AG08395 (cell line): ENCODE results near the gene DEFB116.
"Not testable (repeated sequence)": the region's sequence is repeated elsewhere in the genome, so short reads cannot be mapped to it uniquely, and the experiment has no call there.

Experiments used
- DNase-seq: peaks from one replicate; pipeline ENCODE4 v3.0.0; 2012; ENCODE audit warnings: mixed read lengths, low spot score

The DEFB116 gene, protein sequence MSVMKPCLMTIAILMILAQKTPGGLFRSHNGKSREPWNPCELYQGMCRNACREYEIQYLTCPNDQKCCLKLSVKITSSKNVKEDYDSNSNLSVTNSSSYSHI

GRCh38 chr20:31308535-31309162, at the start of gene DEFB116:
TSS of gene DEFB116 (minus strand) at chr20:31308585. CDS start at chr20:31308585, 0 bp downstream.
- no peak for DNase-seq

- DNase-seq = no peak
Observed at GRCh38 chr20:31355981-31356380, 47.6 kb upstream of the DEFB116 start.

- DNase-seq = no peak
Observed at GRCh38 chr20:31341470-31341869, 33.1 kb upstream of the DEFB116 start.

DNA sequence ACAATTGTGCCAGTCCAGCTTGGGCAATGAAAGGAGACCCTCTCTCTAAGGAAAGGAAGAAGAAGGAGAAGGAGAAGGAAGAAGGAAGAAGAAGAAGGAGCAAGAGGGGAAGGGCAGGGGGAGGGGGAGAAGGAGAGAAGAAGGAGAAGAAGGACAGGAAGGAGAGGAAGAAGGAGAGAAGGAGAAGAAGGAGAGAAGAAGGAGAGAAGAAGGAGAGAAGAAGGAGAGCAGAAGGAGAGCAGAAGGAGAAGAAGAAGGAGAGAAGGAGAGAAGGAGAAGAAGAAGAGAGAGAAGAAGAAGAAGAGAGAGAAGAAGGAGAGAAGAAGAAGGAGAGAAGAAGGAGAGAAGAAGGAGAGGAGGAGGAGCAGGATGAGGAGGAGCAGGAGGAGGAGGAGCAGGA, 22.5 kb upstream of the DEFB116 start:
- no peak for DNase-seq

DNA sequence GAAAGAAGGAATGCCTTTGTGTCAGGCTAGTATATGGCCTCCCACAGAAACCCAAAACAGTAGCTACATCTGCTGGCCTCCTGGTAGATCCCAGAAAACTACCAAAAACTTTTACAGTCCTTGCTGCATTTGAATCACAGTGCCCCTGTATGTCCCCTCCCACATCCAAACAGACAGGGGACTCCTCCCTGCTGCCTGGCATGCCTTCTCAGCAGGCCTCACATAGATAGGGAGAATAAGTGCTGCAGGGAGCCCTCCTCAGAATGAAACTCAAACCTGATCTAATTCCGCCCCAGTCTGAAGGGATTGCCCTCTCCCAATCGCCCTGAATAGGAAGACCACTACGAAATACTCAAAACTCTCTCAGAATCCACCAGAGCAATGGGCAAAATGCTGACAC, 14.1 kb upstream of the DEFB116 start:
- DNase-seq = no peak

DNA sequence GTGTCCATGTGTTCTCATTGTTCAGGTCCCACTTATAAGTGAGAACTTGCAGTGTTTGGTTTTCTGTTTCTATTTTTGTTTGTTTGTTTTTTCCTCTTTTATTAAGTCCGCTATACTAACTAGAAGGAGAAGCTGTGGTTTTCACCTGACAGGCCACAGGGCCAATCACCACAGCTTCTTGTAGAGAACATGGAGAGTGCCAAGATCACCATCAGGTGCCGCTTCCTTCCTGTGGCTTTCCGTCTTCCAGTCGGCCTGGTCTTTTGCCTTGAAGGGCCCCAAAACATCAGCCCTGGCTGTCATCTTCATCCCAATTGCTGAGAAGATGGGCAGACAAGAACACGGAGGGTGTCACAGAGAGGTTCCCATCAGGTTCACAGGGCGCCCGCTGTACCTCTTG, 23.4 kb downstream of the DEFB116 start:
- not testable (repeated sequence) for DNase-seq

GRCh38 chr20:31278178-31278577, 30.2 kb downstream of the DEFB116 start:
- no peak for DNase-seq

- no peak for DNase-seq
Observed at GRCh38 chr20:31274441-31274840, 33.9 kb downstream of the DEFB116 start.

DNA sequence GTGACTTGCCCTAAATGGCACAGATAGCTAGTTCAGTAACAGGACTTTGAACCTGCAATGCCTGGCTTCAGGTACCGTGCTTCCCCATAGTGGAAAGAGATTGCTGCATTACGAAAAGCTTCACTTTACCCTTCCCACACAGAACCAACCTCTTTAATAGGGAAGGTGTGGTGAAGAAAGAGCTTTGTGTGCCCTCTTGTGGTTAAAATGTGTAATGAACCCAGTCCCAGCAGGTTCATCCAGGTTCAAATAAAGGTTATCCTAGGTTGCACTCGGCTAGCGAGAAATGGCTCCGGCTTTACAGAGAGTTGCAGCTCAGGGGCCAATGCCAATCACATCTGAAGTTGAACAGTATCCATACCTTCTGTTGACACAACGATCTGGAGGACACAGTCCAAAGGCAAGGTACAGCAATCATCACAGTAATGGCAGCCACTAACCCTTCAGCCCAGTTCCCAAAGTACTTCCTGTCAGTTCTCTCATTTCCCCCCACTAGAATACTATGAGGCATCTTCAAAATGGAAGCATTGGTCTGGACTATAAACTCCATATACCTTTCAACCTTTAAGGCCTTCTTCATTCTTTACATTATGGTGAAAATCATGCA, 48.0 kb downstream of the DEFB116 start:
- no peak for DNase-seq

GRCh38 chr20:31257364-31257763, 51.0 kb downstream of the DEFB116 start, which contains the start of gene DEFB115:
TSS of gene DEFB115 (plus strand) at chr20:31257664. CDS start at chr20:31257664, 0 bp downstream.
- no peak for DNase-seq

DNA sequence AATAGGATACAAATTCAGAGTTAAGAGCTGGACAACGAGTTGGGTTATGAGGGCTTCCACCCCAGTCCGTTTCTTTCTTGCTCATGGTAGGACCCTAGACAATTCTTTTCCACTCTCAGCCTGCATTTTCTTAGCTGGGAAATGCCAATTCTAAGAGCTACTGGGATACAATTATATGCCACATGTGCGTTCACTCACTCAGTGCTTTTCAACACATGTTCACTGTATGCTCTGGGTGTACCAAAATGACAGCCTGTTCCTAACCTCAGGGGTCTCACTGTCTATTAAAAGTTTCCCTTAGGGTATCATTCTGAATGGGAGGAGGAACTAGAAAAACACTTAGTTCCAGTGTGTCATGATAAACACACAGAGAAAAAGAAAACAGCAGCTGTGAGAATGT, 51.4 kb downstream of the DEFB116 start:
- DNase-seq = no peak
